K562 (cell line): ENCODE measurements around the gene FRMD1. TPM values are rescaled to one million over a fixed set of nuclear protein-coding genes. Genes with fewer than 3 reads are reported as not detected.

Experiments
- ARID3A ChIP-seq: IDR thresholded peaks from 2 replicates; pipeline ENCODE4 v1.6.1; 2012; ENCODE audit warnings: low read depth, low read length, improper control_type of control experiment, borderline replicate concordance
- CREBBP ChIP-seq: IDR thresholded peaks from one replicate; pipeline ENCODE4 v1.6.1; 2012; ENCODE audit warnings: low read depth, mild to moderate bottlenecking, control low read depth, inconsistent platforms, low read length
- KLF13 ChIP-seq: fragments of 450-650 bp; IDR thresholded peaks from 2 replicates; pipeline ENCODE4 v1.6.1; 2016; ENCODE audit warnings: missing genetic modification characterization, low read depth, mild to moderate bottlenecking, missing compliant biosample characterization, moderate library complexity, borderline replicate concordance
- POLR3A ChIP-seq: IDR thresholded peaks from 2 replicates; pipeline ENCODE4 v1.6.1; 2011; ENCODE audit warnings: borderline replicate concordance, mild to moderate bottlenecking, moderate library complexity; ENCODE audit not compliant: insufficient read length, insufficient read depth; ENCODE audit errors: extremely low read depth
- SUPT5H ChIP-seq: fragments of 450-650 bp; IDR thresholded peaks from 2 replicates; pipeline ENCODE4 v1.6.1; 2016
- ZNF175 ChIP-seq: fragments of 200-800 bp; sonication (Bioruptor generic); IDR thresholded peaks from 2 replicates; pipeline ENCODE4 v1.6.1; 2016; ENCODE audit warnings: low read depth, mild to moderate bottlenecking, missing genetic modification characterization, missing compliant biosample characterization
- polyA plus RNA-seq, 8 experiments: library from polyadenylated mRNA; depleted of rRNA in 4 of 8; stranded (reverse) in 5 of 8; unstranded in 3 of 8; fragments of >200 nt; fragmentation: Nextera tagmentation in 2 of 8; fragmentation: Illumina TruSeq in 1 of 8; extraction: Ambion mirVana in 2 of 8; extraction: Trizol in 1 of 8; gene quantifications; 2 replicates each; pipeline versions ENCODE4 v1.2.1 to v1.2.3, GENCODE V29; 2011 to 2014; ENCODE audit warnings: inconsistent platforms in 1 of 8, missing spikeins in 1 of 8
- total RNA-seq, 7 experiments: library from RNA; depleted of rRNA in 6 of 7; stranded (reverse); fragments of >200 nt in 6 of 7; fragmentation: Illumina TruSeq in 2 of 7; extraction: Trizol in 2 of 7; gene quantifications; 2 replicates each; pipeline versions ENCODE4 v1.2.1 to v1.2.3, GENCODE V29; 2011 to 2021; ENCODE audit warnings: low replicate concordance in 1 of 7
- TF ChIP-seq, protein P1 (sequence below): fragments of 250-450 bp; sonication (Bioruptor Pico); IDR thresholded peaks from 2 replicates; pipeline ENCODE4 v1.4.0; 2020

FRMD1 gene
- total and polyA plus RNA-seq, 9 of the 15 experiments (the other 6 are each of a cell fraction or from before 2014, with no cell fraction given) = 0.01 to 0.04 (median 0.01) TPM; not detected in 6

- TF ChIP-seq, protein P1, sequence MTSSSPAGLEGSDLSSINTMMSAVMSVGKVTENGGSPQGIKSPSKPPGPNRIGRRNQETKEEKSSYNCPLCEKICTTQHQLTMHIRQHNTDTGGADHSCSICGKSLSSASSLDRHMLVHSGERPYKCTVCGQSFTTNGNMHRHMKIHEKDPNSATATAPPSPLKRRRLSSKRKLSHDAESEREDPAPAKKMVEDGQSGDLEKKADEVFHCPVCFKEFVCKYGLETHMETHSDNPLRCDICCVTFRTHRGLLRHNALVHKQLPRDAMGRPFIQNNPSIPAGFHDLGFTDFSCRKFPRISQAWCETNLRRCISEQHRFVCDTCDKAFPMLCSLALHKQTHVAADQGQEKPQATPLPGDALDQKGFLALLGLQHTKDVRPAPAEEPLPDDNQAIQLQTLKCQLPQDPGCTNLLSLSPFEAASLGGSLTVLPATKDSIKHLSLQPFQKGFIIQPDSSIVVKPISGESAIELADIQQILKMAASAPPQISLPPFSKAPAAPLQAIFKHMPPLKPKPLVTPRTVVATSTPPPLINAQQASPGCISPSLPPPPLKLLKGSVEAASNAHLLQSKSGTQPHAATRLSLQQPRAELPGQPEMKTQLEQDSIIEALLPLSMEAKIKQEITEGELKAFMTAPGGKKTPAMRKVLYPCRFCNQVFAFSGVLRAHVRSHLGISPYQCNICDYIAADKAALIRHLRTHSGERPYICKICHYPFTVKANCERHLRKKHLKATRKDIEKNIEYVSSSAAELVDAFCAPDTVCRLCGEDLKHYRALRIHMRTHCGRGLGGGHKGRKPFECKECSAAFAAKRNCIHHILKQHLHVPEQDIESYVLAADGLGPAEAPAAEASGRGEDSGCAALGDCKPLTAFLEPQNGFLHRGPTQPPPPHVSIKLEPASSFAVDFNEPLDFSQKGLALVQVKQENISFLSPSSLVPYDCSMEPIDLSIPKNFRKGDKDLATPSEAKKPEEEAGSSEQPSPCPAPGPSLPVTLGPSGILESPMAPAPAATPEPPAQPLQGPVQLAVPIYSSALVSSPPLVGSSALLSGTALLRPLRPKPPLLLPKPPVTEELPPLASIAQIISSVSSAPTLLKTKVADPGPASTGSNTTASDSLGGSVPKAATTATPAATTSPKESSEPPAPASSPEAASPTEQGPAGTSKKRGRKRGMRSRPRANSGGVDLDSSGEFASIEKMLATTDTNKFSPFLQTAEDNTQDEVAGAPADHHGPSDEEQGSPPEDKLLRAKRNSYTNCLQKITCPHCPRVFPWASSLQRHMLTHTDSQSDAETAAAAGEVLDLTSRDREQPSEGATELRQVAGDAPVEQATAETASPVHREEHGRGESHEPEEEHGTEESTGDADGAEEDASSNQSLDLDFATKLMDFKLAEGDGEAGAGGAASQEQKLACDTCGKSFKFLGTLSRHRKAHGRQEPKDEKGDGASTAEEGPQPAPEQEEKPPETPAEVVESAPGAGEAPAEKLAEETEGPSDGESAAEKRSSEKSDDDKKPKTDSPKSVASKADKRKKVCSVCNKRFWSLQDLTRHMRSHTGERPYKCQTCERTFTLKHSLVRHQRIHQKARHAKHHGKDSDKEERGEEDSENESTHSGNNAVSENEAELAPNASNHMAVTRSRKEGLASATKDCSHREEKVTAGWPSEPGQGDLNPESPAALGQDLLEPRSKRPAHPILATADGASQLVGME (CRISPR knock-in tag) = no peak
- TF ChIP-seq KLF13 (tag) (no peak), POLR3A (no peak), CREBBP (no peak), SUPT5H (no peak), ARID3A (no peak), ZNF175 (CRISPR knock-in tag) (no peak)
- TF ChIP-seq, all 486 proteins: peak for 0
Observed at GRCh38 chr6:168034537-168034936, 44.5 kb downstream of the FRMD1 start (continued).
